K562 (cell line): ENCODE data around the gene ADK. TPM values are rescaled to one million over a fixed set of nuclear protein-coding genes. Genes with fewer than 3 reads are reported as not detected.

Experiments
- BACH1 ChIP-seq: fragments of 200-800 bp; sonication (Bioruptor generic); IDR thresholded peaks from 2 replicates; pipeline ENCODE4 v1.6.1; 2016; ENCODE audit warnings: missing genetic modification characterization, missing compliant biosample characterization
- HNRNPLL ChIP-seq: fragments of 200-400 bp; formaldehyde crosslinking; IDR thresholded peaks from 2 replicates; pipeline ENCODE4 v1.6.1; 2017; ENCODE audit warnings: low read length, low read depth, mild to moderate bottlenecking; ENCODE audit not compliant: poor library complexity, severe bottlenecking
- SRF ChIP-seq, 2 experiments: fragments of 250-450, 450-650 bp in 1 of 2; sonication (Bioruptor Pico) in 1 of 2; sonication (generic) in 1 of 2; formaldehyde crosslinking; IDR thresholded peaks; 2 replicates each; pipeline versions ENCODE4 v1.5.0 to v1.5.1; 2020 to 2022; ENCODE audit warnings: mild to moderate bottlenecking in 1 of 2, missing genetic modification reagents in 1 of 2
- YBX1 ChIP-seq: fragments of 450-650 bp; IDR thresholded peaks from 2 replicates; pipeline ENCODE4 v1.7.1; 2016; ENCODE audit warnings: mild to moderate bottlenecking
- ZFPM2 ChIP-seq: fragments of 250-450 bp; sonication (Bioruptor Pico); IDR thresholded peaks from 2 replicates; pipeline ENCODE4 v1.5.1; 2022; ENCODE audit warnings: mild to moderate bottlenecking
- ZNF444 ChIP-seq: fragments of 250-450 bp; sonication (Bioruptor Pico); IDR thresholded peaks from 2 replicates; pipeline ENCODE4 v1.4.0; 2020; ENCODE audit warnings: mild to moderate bottlenecking, moderate library complexity
- polyA plus RNA-seq, 8 experiments: library from polyadenylated mRNA; depleted of rRNA in 4 of 8; stranded (reverse) in 5 of 8; unstranded in 3 of 8; fragments of >200 nt; fragmentation: Nextera tagmentation in 2 of 8; fragmentation: Illumina TruSeq in 1 of 8; extraction: Ambion mirVana in 2 of 8; extraction: Trizol in 1 of 8; gene quantifications; 2 replicates each; pipeline versions ENCODE4 v1.2.1 to v1.2.3, GENCODE V29; 2011 to 2014; ENCODE audit warnings: inconsistent platforms in 1 of 8, missing spikeins in 1 of 8
- total RNA-seq, 7 experiments: library from RNA; depleted of rRNA in 6 of 7; stranded (reverse); fragments of >200 nt in 6 of 7; fragmentation: Illumina TruSeq in 2 of 7; extraction: Trizol in 2 of 7; gene quantifications; 2 replicates each; pipeline versions ENCODE4 v1.2.1 to v1.2.3, GENCODE V29; 2011 to 2021; ENCODE audit warnings: low replicate concordance in 1 of 7
- TF ChIP-seq, protein P1 (sequence below): sonication (generic); formaldehyde crosslinking; IDR thresholded peaks from 2 replicates; pipeline ENCODE4 v1.8.0; 2022; ENCODE audit warnings: mild to moderate bottlenecking, missing genetic modification reagents
- TF ChIP-seq, protein P2 (sequence below): sonication (generic); formaldehyde crosslinking; IDR thresholded peaks from 2 replicates; pipeline ENCODE4 v1.8.1; 2023; ENCODE audit warnings: mild to moderate bottlenecking, missing genetic modification reagents
- TF ChIP-seq, protein P3 (sequence below): fragments of 250-450 bp; sonication (Bioruptor Pico); IDR thresholded peaks from 2 replicates; pipeline ENCODE4 v1.5.0; 2022; ENCODE audit warnings: mild to moderate bottlenecking

Gene ADK
- total and polyA plus RNA-seq, 9 of the 15 experiments (the other 6 are each of a cell fraction or from before 2014, with no cell fraction given) = 54.2 to 97.8 (median 73.6) TPM

DNA sequence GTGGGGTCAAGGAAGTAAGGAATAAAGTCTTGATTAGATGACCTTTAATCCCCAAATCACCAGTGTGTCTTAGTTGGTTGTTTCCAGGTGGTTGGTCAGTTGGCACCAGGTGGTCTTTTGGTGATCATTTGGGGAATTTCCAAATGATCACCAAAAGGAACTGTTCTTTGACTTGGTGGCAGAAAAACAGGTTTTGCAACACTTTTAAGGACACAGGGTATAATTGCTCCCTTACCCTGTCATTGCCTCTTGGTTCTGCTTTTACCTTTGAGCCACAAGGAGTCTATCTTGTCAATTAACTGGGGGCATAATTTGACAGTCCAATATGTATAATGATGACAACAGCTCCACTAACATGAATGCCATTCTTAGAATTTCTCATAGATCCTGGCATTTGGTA lies 104.2 kb downstream of the ADK start (continued):
- TF ChIP-seq BACH1 (tag) = no peak
- TF ChIP-seq HNRNPLL = no peak
- TF ChIP-seq ZNF444 = no peak
- TF ChIP-seq, protein P1, sequence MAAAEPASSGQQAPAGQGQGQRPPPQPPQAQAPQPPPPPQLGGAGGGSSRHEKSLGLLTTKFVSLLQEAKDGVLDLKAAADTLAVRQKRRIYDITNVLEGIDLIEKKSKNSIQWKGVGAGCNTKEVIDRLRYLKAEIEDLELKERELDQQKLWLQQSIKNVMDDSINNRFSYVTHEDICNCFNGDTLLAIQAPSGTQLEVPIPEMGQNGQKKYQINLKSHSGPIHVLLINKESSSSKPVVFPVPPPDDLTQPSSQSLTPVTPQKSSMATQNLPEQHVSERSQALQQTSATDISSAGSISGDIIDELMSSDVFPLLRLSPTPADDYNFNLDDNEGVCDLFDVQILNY (CRISPR knock-in tag) = no peak
- no peak for TF ChIP-seq SRF (CRISPR knock-in tag; IDR thresholded peaks at IDR 0.05)
- TF ChIP-seq, protein P2, sequence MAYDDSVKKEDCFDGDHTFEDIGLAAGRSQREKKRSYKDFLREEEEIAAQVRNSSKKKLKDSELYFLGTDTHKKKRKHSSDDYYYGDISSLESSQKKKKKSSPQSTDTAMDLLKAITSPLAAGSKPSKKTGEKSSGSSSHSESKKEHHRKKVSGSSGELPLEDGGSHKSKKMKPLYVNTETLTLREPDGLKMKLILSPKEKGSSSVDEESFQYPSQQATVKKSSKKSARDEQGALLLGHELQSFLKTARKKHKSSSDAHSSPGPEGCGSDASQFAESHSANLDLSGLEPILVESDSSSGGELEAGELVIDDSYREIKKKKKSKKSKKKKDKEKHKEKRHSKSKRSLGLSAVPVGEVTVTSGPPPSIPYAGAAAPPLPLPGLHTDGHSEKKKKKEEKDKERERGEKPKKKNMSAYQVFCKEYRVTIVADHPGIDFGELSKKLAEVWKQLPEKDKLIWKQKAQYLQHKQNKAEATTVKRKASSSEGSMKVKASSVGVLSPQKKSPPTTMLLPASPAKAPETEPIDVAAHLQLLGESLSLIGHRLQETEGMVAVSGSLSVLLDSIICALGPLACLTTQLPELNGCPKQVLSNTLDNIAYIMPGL = no peak
- no peak for TF ChIP-seq ZFPM2 (CRISPR knock-in tag)
- TF ChIP-seq, protein P3, sequence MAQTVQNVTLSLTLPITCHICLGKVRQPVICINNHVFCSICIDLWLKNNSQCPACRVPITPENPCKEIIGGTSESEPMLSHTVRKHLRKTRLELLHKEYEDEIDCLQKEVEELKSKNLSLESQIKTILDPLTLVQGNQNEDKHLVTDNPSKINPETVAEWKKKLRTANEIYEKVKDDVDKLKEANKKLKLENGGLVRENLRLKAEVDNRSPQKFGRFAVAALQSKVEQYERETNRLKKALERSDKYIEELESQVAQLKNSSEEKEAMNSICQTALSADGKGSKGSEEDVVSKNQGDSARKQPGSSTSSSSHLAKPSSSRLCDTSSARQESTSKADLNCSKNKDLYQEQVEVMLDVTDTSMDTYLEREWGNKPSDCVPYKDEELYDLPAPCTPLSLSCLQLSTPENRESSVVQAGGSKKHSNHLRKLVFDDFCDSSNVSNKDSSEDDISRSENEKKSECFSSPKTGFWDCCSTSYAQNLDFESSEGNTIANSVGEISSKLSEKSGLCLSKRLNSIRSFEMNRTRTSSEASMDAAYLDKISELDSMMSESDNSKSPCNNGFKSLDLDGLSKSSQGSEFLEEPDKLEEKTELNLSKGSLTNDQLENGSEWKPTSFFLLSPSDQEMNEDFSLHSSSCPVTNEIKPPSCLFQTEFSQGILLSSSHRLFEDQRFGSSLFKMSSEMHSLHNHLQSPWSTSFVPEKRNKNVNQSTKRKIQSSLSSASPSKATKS (CRISPR knock-in tag) = no peak
- no peak for TF ChIP-seq YBX1
- TF ChIP-seq, all 486 proteins: peak for 0
